ENCODE data around the gene AMBRA1.

DNA sequence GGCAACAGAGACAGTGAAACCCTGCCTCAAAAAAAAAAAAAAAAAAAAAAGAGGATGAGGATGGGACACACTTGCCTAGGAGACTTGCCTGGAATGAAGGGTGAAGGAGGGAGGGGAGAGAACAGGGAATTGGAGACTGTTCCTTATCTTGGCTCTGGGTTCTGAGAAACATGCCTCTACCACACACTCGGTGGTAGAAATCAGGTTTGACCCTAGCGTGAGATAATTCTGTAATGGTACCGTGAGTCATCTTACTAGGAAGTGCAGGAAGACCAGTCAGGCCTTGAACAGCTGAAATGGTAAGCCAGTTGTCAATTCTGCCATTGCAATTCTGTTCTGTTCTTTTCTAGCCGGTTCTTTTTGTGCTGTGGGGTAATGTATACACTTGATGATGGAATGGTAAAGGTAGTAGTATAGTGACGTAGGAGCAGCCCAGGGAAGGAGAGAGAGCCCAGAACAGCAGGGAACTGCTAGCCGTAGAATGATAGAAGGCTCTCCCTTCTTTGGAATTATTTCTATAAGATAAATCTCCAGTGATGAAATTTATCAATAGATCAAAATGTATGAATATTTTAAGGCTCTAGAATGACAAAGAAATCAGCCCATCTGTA, 3.9 kb upstream of the AMBRA1 start:
- TF ChIP-seq, protein P1, sequence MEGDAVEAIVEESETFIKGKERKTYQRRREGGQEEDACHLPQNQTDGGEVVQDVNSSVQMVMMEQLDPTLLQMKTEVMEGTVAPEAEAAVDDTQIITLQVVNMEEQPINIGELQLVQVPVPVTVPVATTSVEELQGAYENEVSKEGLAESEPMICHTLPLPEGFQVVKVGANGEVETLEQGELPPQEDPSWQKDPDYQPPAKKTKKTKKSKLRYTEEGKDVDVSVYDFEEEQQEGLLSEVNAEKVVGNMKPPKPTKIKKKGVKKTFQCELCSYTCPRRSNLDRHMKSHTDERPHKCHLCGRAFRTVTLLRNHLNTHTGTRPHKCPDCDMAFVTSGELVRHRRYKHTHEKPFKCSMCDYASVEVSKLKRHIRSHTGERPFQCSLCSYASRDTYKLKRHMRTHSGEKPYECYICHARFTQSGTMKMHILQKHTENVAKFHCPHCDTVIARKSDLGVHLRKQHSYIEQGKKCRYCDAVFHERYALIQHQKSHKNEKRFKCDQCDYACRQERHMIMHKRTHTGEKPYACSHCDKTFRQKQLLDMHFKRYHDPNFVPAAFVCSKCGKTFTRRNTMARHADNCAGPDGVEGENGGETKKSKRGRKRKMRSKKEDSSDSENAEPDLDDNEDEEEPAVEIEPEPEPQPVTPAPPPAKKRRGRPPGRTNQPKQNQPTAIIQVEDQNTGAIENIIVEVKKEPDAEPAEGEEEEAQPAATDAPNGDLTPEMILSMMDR (IDR thresholded peaks at IDR 0.05; ENCODE audit: insufficient read depth, low read depth, low read length): no peak
- TF ChIP-seq EZH2 (IDR thresholded peaks at IDR 0.05; ENCODE audit: insufficient read depth, low read length): no peak
